ENCODE results near the gene YWHAG.
A peak's percentile ranks its signal among the peaks of the same experiment; 100 is the strongest.
"Not testable (repeated sequence)": the region's sequence is repeated elsewhere in the genome, so short reads cannot be mapped to it uniquely, and the experiment has no call there.

YWHAG gene

GRCh38 chr7:76349313-76349885 is 9.4 kb downstream of the YWHAG start:
- H3K4me3 Mint-ChIP-seq, result no peak overlapping the region
- no peak for DNase-seq
- H3K4me1 Mint-ChIP-seq, result peaks cover 54% of the 10 kb centered on the region
- no peaks in the 10 kb centered on the region for H3K9me3 Mint-ChIP-seq
- H3K27me3 Mint-ChIP-seq, result no peaks in the 10 kb centered on the region
- CTCF ChIA-PET, result interaction anchor here (0.6 kb wide), 1 partner anchor 171 kb away, joined by 3 read pairs; no protein-coding TSS in a partner anchor
- H3K36me3 Mint-ChIP-seq, result peaks cover 52% of the 10 kb centered on the region
- H3K27ac Mint-ChIP-seq, result no peak overlapping the region

DNA sequence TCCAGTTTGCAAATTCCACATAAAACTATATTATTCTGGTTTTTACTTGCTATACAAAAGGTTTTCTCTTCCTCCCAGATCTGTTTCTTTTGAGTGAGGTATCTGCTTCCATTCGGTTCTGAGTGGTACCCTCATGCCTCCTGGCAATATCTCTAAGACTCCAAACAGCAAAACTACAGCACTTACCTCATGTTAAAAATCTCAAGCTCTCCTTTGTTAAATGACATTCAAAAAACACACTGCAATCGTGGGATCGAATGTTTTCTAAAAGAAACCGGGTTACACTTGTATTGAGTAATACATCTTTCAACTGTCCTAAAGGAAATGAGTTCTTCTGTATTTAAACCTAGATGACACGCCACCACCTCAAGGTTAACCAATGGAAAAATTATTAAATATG is 11.1 kb downstream of the YWHAG start:
- CTCF ChIA-PET, result interaction anchor here (0.7 kb wide), 1 partner anchor 60 kb away, joined by 3 read pairs; no protein-coding TSS in a partner anchor
- H3K27ac Mint-ChIP-seq, result peak overlapping the region; percentile 38

DNA sequence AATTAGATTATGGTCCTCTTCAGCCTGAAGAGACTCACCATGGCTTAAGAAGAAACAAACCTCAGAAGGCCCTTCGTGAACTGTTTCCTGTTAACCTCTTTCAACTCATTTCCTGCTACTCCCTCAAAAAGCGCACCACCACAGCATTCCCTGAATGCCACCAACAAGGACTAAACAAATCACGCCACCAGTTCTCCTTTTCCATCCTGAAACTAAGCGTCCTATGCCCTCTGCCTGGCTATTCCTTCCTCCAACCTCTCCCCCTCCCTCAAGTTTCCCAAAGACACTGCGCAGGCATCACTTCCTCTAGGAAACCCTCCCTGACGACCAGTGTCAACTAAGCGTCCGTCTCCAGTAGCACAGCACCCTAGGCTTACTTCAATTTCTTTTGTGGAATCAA is 12.0 kb downstream of the YWHAG start:
- no peaks in the 10 kb centered on the region for H3K9me3 Mint-ChIP-seq
- peaks cover 61% of the 10 kb centered on the region for H3K36me3 Mint-ChIP-seq
- H3K27ac Mint-ChIP-seq, result peak overlapping the region; percentile 80
- DNase-seq, result no peak
- peaks cover 51% of the 10 kb centered on the region for H3K4me1 Mint-ChIP-seq
- CTCF ChIA-PET, result no interaction called here
- no peaks in the 10 kb centered on the region for H3K27me3 Mint-ChIP-seq
- peak overlapping the region; percentile 24 for H3K4me3 Mint-ChIP-seq

More for the DNA sequence above, 11.1 kb downstream of the YWHAG start:
- no peak for DNase-seq
- H3K9me3 Mint-ChIP-seq, result no peaks in the 10 kb centered on the region
- peaks cover 53% of the 10 kb centered on the region for H3K4me1 Mint-ChIP-seq
- no peak overlapping the region for H3K4me3 Mint-ChIP-seq
- H3K36me3 Mint-ChIP-seq, result peaks cover 60% of the 10 kb centered on the region
- H3K27me3 Mint-ChIP-seq, result no peaks in the 10 kb centered on the region

- peaks cover 47% of the 10 kb centered on the region for H3K4me1 Mint-ChIP-seq
Measured at GRCh38 chr7:76346097-76346496, 12.7 kb downstream of the YWHAG start.

GRCh38 chr7:76343931-76344321 is 14.9 kb downstream of the YWHAG start:
- DNase-seq, result no peak
- H3K4me1 Mint-ChIP-seq, result peaks cover 40% of the 10 kb centered on the region
- no peak overlapping the region for H3K4me3 Mint-ChIP-seq
- no peak overlapping the region for H3K27ac Mint-ChIP-seq
- CTCF ChIA-PET, result no interaction called here
- H3K9me3 Mint-ChIP-seq, result no peaks in the 10 kb centered on the region
- no peaks in the 10 kb centered on the region for H3K27me3 Mint-ChIP-seq
- peaks cover 57% of the 10 kb centered on the region for H3K36me3 Mint-ChIP-seq

More at GRCh38 chr7:76346097-76346496, 12.7 kb downstream of the YWHAG start:
- Mint-ChIP-seq H3K27me3 (no peaks in the 10 kb centered on the region), H3K27ac (peak overlapping the region; percentile 80), H3K4me3 (no peak overlapping the region), H3K9me3 (no peaks in the 10 kb centered on the region), H3K36me3 (peaks cover 60% of the 10 kb centered on the region)
- no peak for DNase-seq
- CTCF ChIA-PET, result no interaction called here

DNA sequence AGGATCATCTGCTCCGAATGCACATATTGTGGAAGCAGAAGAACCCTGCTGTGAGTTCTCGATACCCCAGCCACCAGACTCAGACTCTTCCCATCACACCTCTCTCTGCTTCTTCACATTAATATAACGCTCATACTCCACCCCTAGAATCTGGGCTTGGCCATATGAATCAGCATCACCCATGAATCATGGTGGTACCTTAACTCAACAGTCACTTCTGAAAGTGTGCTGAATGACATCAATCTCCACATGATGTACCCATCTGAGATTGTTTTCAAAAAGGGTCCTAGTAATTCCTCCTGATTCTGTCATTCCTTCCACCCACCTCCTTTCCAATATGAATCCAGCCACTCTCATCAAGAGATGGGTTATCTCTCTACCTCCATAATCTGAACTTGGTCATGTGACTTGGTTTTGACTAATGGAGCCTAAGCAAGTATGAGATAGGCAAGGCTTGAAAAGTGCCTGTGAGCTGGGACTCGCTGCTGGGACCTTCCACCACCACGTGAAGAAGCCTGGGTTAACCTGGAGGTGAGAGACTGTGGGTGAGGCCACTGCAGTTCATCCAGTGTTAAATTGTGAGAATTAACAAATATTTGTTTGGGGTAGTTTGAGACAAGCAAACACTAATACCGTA is 15.4 kb downstream of the YWHAG start:
- peaks cover 58% of the 10 kb centered on the region for H3K36me3 Mint-ChIP-seq
- CTCF ChIA-PET, result no interaction called here
- no peaks in the 10 kb centered on the region for H3K27me3 Mint-ChIP-seq
- DNase-seq, result no peak
- no peak overlapping the region for H3K4me3 Mint-ChIP-seq
- H3K9me3 Mint-ChIP-seq, result no peaks in the 10 kb centered on the region
- H3K4me1 Mint-ChIP-seq, result peaks cover 40% of the 10 kb centered on the region
- no peak overlapping the region for H3K27ac Mint-ChIP-seq

DNA sequence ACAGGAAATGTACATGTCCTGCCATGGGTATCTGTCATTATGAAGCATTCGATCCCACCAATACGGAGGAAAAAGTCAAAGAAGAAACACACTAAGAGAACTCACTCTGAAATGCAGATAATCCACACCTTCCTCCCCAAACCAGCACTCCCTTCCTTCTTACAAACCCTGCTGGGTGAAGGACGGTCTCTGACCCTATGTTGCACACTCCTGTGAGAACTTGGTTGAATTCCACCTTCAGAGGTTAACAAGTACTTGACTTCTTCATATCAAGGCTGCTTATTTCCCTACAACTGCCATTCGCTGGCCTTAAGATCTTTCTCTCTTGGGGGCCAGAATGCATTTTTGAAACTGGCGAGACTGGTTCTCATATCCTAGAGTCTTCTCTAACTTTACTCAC is 16.6 kb downstream of the YWHAG start:
- H3K9me3 Mint-ChIP-seq, result no peaks in the 10 kb centered on the region

DNA sequence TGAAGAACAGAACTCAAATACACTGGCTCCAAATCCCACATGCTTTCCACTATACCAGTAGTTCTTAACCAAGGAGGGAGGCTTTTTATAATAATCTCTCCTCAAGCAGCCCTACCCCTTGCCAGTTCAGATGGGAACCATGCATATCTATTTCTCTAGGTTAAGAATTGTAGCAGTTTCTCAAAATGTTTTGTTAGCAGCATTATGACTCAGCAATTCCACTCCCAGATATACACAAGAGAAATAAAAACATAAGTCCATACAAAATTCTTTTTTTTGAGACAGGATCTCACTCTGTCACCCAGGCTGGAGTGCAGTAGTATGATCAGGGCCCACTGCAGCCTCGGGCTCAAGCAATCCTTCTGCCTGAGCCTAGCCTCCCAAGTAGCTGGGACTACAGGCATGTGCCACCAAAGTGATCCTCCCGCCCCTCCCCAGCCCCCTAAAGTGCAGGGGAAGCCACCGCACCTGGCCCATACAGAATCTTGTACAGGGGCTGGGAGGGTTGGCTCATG is 18.1 kb downstream of the YWHAG start:
- Mint-ChIP-seq H3K36me3 (peaks cover 46% of the 10 kb centered on the region), H3K4me1 (peaks cover 22% of the 10 kb centered on the region), H3K9me3 (no peaks in the 10 kb centered on the region), H3K4me3 (no peak overlapping the region), H3K27me3 (no peaks in the 10 kb centered on the region), H3K27ac (no peak overlapping the region)
- DNase-seq, result no peak
- CTCF ChIA-PET, result no interaction called here

More for the DNA sequence above, 16.6 kb downstream of the YWHAG start:
- Mint-ChIP-seq H3K36me3 (peaks cover 58% of the 10 kb centered on the region), H3K27ac (peak overlapping the region; percentile 1), H3K27me3 (no peaks in the 10 kb centered on the region), H3K4me3 (no peak overlapping the region), H3K4me1 (peaks cover 37% of the 10 kb centered on the region)
- CTCF ChIA-PET, result no interaction called here
- DNase-seq, result no peak

- no peak overlapping the region for H3K4me3 Mint-ChIP-seq
- H3K27me3 Mint-ChIP-seq, result no peaks in the 10 kb centered on the region
- peaks cover 22% of the 10 kb centered on the region for H3K4me1 Mint-ChIP-seq
- H3K36me3 Mint-ChIP-seq, result peaks cover 32% of the 10 kb centered on the region
- no peak for DNase-seq
- no peak overlapping the region for H3K27ac Mint-ChIP-seq
- CTCF ChIA-PET, result interaction anchor here (0.7 kb wide), 1 partner anchor 13 kb away, joined by 3 read pairs; no protein-coding TSS in a partner anchor
- H3K9me3 Mint-ChIP-seq, result no peaks in the 10 kb centered on the region
Measured at GRCh38 chr7:76338298-76339084, 20.3 kb downstream of the YWHAG start.

GRCh38 chr7:76337147-76337546 is 21.6 kb downstream of the YWHAG start:
- Mint-ChIP-seq H3K27ac (no peak overlapping the region), H3K36me3 (peaks cover 29% of the 10 kb centered on the region), H3K9me3 (no peaks in the 10 kb centered on the region)

DNA sequence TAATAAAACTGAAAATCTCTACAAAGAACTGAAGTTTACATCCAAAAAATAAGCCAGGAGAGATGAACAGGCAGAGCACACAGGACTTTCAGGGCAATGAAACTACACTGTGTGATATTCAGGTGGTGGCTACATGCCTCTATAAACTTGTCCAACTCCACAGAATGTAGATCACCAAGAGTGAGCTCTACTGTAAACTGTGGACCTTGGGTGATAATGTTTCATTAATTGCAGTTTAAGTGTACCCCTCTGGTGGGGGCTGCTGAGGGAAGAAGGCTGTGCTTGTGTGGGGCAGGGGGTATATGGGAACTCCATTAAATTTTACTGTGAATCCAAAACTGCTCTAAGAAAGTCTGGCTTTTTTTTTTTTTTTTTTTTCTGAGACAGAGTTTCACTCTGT is 22.7 kb downstream of the YWHAG start:
- CTCF ChIA-PET, result no interaction called here
- Mint-ChIP-seq H3K9me3 (no peaks in the 10 kb centered on the region), H3K27me3 (no peaks in the 10 kb centered on the region), H3K4me1 (peaks cover 17% of the 10 kb centered on the region), H3K36me3 (peaks cover 21% of the 10 kb centered on the region), H3K27ac (no peak overlapping the region), H3K4me3 (no peak overlapping the region)
- DNase-seq, result no peak

More at GRCh38 chr7:76337147-76337546, 21.6 kb downstream of the YWHAG start:
- CTCF ChIA-PET, result interaction anchor here (0.9 kb wide), 1 partner anchor 24 kb away, joined by 6 read pairs; no protein-coding TSS in a partner anchor
- no peaks in the 10 kb centered on the region for H3K27me3 Mint-ChIP-seq
- no peak for DNase-seq
- H3K4me1 Mint-ChIP-seq, result peaks cover 19% of the 10 kb centered on the region
- H3K4me3 Mint-ChIP-seq, result no peak overlapping the region

DNA sequence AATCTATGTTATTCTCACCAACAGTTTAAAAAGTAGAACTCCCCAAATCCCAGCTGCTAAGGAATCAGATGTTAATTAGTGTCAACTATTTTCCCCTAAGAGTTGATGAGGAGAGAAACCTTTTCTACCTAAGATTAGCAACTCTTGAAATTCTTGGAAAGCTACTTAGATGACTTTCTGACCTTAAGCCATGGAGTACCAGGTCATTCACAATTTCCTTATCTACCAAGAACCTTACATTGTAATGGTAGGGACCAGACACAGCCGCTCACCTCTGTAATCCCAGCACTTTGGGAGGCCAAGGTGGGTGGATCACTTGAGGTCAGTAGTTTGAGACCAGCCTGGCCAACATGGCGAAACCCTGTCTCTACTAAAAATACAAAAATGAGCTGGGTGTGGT is 23.4 kb downstream of the YWHAG start:
- peaks cover 14% of the 10 kb centered on the region for H3K4me1 Mint-ChIP-seq
- H3K27me3 Mint-ChIP-seq, H3K27ac Mint-ChIP-seq, H3K4me3 Mint-ChIP-seq, DNase-seq, CTCF ChIA-PET, H3K9me3 Mint-ChIP-seq: not testable (repeated sequence)
- H3K36me3 Mint-ChIP-seq, result peaks cover 18% of the 10 kb centered on the region

DNA sequence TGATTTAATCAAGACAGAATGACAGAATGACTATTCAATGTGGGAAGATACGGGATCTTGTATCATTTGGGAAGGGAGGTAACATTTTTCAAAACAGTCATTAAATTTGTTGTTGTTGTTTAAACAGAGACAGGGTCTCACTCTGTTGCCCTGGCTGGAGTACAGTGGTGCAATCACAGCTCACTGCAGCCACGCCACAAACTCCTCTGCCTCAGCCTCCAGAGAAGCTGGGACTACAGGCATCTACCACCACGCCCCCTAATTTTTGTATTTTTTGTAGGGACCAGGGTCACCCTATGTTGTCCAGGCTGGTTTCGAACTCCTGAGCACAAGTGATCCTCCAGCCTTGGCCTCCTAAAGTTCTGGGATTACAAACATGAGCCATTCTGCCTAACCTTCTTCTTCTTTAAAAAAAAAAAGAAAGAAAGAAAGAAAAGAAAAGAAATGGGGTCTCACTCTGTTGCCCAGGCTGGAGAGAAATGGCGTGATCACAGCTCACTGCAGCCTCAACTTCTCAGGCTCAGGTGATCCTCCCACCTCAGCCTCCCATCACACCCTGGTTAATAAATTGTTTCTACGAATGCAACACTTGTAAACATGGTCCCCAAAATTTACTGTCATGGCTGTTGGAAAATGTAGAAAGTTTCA is 24.3 kb downstream of the YWHAG start:
- DNase-seq, result no peak
- CTCF ChIA-PET, result no interaction called here
- Mint-ChIP-seq H3K27me3 (no peaks in the 10 kb centered on the region), H3K27ac (no peak overlapping the region), H3K9me3 (no peaks in the 10 kb centered on the region), H3K36me3 (peaks cover 20% of the 10 kb centered on the region), H3K4me3 (no peak overlapping the region), H3K4me1 (peaks cover 16% of the 10 kb centered on the region)

- Mint-ChIP-seq H3K9me3 (no peaks in the 10 kb centered on the region), H3K4me3 (no peak overlapping the region), H3K27me3 (no peaks in the 10 kb centered on the region), H3K36me3 (peaks cover 28% of the 10 kb centered on the region), H3K4me1 (peaks cover 20% of the 10 kb centered on the region), H3K27ac (no peak overlapping the region)
- DNase-seq, result no peak
- CTCF ChIA-PET, result no interaction called here
Measured at GRCh38 chr7:76333511-76334101, 25.2 kb downstream of the YWHAG start.

Data from activated naive CD4-positive, alpha-beta T cell treated with anti-CD3 and anti-CD28 coated beads, Interleukin-2, amount 10 ng/mL, durations not matched to agents 7 days and 5 days (primary cell).